ENCODE measurements around the gene TCAP. TPM values are rescaled to one million over a fixed set of nuclear protein-coding genes. Genes with fewer than 3 reads are reported as not detected.

TCAP gene
- polyA plus RNA-seq, 1 of the 3 experiments (the other 2 are of a cell fraction), result 0.43 TPM

DNA sequence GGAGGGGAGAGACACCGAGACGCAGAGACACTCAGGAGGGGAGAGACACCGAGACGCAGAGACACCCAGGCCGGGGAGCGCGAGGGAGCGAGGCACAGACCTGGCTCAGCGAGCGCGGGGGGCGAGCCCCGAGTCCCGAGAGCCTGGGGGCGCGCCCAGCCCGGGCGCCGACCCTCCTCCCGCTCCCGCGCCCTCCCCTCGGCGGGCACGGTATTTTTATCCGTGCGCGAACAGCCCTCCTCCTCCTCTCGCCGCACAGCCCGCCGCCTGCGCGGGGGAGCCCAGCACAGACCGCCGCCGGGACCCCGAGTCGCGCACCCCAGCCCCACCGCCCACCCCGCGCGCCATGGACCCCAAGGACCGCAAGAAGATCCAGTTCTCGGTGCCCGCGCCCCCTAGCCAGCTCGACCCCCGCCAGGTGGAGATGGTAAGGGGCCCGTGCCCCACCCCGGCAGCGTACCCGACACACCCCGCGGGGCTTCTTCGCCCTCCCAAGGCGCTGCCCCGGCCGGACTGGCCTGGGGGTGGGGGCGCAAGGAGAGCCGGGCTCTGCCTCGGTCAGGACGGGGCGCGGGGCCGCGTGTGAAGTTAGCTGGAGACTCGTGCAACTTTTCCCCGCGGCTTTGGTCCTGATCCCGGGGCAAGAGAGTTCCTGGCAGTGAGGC lies 38.0 kb upstream of the TCAP start:
- Histone ChIP-seq H4K20me1 (ENCODE audit: insufficient read depth) (0 out of 2 replicates have a peak, but pooled peaks cover 3% of the 10 kb centered on the region), H3K4me1 (ENCODE audit: control insufficient read depth in 1 of 2, insufficient read depth in 2 of 2, low read depth in 1 of 2, low read length in 1 of 2) (peaks cover 0 to 5% of the 10 kb centered on the region in 2 experiments; a peak in 1 of 4 replicates), H3K36me3 (replicated peaks in 1 of 2; ENCODE audit: control insufficient read depth in 1 of 2, insufficient read depth in 2 of 2, low read length in 1 of 2) (no peaks in the 10 kb centered on the region), H3K27me3 (ENCODE audit: insufficient read depth) (peaks cover 41% of the 10 kb centered on the region), H3K9me2 (no peaks in the 10 kb centered on the region), H3K9me3 (no peaks in the 10 kb centered on the region), H3K9ac (no peak overlapping the region), H3K79me2 (ENCODE audit: insufficient read depth) (no peaks in the 10 kb centered on the region), H3F3A (replicated peaks; ENCODE audit: insufficient read depth) (peaks cover under 1% of the 10 kb centered on the region), H2AFZ (ENCODE audit: low read depth) (peak overlapping the region; percentile 42; the same call in 1 of the 2 replicates), H3K27ac (ENCODE audit: low read depth in 2 of 2, low read length in 1 of 2) (no peak overlapping the region), H3K4me3 (ENCODE audit: low read depth in 2 of 2, low read length in 1 of 2) (peak overlapping the region in 1 of 2 experiments; percentile 36; a peak in 2 of 4 replicates), H3K4me2 (peak overlapping the region; percentile 87)
- CTCF ChIA-PET, result interaction anchor here (1.1 to 14.5 kb wide), 7 partner anchors 9 to 128 kb away, joined by 3 to 483 read pairs (median 279); partner anchors contain the start of genes NEUROD2, PNMT, STARD3 and TCAP
- POLR2A ChIA-PET, result no interaction called here
- WGBS (ENCODE audit: low lambda C conversion rate), result 24% methylated on average over 5 of the region's 72 CpGs
- TF ChIP-seq FOXJ3 (CRISPR knock-in tag; IDR thresholded peaks at IDR 0.05), result no peak
- no peak for TF ChIP-seq RAD21 (IDR thresholded peaks at IDR 0.05; ENCODE audit: low read length)
- TF ChIP-seq USF1 (IDR thresholded peaks at IDR 0.05; ENCODE audit: borderline replicate concordance, low read depth), result no peak
- TF ChIP-seq, protein P1, sequence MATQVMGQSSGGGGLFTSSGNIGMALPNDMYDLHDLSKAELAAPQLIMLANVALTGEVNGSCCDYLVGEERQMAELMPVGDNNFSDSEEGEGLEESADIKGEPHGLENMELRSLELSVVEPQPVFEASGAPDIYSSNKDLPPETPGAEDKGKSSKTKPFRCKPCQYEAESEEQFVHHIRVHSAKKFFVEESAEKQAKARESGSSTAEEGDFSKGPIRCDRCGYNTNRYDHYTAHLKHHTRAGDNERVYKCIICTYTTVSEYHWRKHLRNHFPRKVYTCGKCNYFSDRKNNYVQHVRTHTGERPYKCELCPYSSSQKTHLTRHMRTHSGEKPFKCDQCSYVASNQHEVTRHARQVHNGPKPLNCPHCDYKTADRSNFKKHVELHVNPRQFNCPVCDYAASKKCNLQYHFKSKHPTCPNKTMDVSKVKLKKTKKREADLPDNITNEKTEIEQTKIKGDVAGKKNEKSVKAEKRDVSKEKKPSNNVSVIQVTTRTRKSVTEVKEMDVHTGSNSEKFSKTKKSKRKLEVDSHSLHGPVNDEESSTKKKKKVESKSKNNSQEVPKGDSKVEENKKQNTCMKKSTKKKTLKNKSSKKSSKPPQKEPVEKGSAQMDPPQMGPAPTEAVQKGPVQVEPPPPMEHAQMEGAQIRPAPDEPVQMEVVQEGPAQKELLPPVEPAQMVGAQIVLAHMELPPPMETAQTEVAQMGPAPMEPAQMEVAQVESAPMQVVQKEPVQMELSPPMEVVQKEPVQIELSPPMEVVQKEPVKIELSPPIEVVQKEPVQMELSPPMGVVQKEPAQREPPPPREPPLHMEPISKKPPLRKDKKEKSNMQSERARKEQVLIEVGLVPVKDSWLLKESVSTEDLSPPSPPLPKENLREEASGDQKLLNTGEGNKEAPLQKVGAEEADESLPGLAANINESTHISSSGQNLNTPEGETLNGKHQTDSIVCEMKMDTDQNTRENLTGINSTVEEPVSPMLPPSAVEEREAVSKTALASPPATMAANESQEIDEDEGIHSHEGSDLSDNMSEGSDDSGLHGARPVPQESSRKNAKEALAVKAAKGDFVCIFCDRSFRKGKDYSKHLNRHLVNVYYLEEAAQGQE (IDR thresholded peaks at IDR 0.05; ENCODE audit: low read depth, low read length), result no peak
- no peak for TF ChIP-seq RCOR1 (IDR thresholded peaks at IDR 0.05; ENCODE audit: low read length)
- TF ChIP-seq RFX5 (IDR thresholded peaks at IDR 0.05; ENCODE audit: low read length), result no peak
- TF ChIP-seq TAF1 (IDR thresholded peaks at IDR 0.05; ENCODE audit: borderline replicate concordance, low read depth, low read length), result no peak
- TF ChIP-seq FOXM1 (IDR thresholded peaks at IDR 0.05; ENCODE audit: low read depth), result no peak
- TF ChIP-seq USF2 (IDR thresholded peaks at IDR 0.05; ENCODE audit: borderline replicate concordance, low read depth, low read length), result no peak
- no peak for TF ChIP-seq RXRA (IDR thresholded peaks at IDR 0.05; ENCODE audit: borderline replicate concordance, low read depth)
- no peak for TF ChIP-seq POLR2AphosphoS5 (IDR thresholded peaks at IDR 0.05; ENCODE audit: low read depth, low read length)
- TF ChIP-seq SIN3A (IDR thresholded peaks at IDR 0.05; ENCODE audit: borderline replicate concordance, low read depth, low read length), result no peak
- no peak for TF ChIP-seq TCF12 (IDR thresholded peaks at IDR 0.05)
- TF ChIP-seq NFIC (IDR thresholded peaks at IDR 0.05; ENCODE audit: borderline replicate concordance), result no peak
- TF ChIP-seq GABPA (IDR thresholded peaks at IDR 0.05; ENCODE audit: low read depth), result no peak
- no peak for TF ChIP-seq FOSL2 (IDR thresholded peaks at IDR 0.05; ENCODE audit: borderline replicate concordance, low read depth)
- TF ChIP-seq GATA2 (CRISPR knock-in tag; IDR thresholded peaks at IDR 0.05), result no peak
- TF ChIP-seq, protein P2, sequence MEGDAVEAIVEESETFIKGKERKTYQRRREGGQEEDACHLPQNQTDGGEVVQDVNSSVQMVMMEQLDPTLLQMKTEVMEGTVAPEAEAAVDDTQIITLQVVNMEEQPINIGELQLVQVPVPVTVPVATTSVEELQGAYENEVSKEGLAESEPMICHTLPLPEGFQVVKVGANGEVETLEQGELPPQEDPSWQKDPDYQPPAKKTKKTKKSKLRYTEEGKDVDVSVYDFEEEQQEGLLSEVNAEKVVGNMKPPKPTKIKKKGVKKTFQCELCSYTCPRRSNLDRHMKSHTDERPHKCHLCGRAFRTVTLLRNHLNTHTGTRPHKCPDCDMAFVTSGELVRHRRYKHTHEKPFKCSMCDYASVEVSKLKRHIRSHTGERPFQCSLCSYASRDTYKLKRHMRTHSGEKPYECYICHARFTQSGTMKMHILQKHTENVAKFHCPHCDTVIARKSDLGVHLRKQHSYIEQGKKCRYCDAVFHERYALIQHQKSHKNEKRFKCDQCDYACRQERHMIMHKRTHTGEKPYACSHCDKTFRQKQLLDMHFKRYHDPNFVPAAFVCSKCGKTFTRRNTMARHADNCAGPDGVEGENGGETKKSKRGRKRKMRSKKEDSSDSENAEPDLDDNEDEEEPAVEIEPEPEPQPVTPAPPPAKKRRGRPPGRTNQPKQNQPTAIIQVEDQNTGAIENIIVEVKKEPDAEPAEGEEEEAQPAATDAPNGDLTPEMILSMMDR (IDR thresholded peaks at IDR 0.05), result no peak
- DNase-seq, result peak; percentile 62

Measured in SK-N-SH (cell line).